HG03575 (cell line): Measurements from ENCODE around the gene ZNF652.

Experiments
- ATAC-seq: cut with Tn5 transposase; IDR thresholded peaks from one replicate; pipeline ENCODE4 v1.9.1; 2021; ENCODE audit not compliant: unreplicated experiment, insufficient number of reproducible peaks, low FRiP score; ENCODE audit errors: extremely low read depth

The ZNF652 gene

DNA sequence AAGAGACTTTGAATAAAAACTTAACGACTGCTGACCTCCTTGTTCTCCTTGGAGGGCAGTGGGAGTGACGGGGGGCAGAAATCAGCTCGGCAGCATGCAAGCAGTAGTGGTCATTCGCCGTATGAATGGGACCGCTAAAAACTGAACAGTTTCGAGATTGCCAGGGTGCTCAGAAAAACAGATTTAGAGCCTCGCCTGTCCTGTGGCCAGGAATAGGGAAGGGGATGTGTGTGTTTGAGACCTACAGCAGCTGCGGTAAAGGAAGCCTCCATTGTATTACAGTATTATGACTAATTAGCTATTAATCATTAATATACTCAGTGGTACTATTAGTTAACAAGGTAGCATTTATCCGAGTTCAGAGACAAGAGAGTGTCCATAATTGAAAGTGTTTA is 670 bp upstream of the ZNF652 start:
- ATAC-seq: no peak

GRCh38 chr17:49361129-49361901 is 735 bp downstream of the ZNF652 start:
- no peak for ATAC-seq

DNA sequence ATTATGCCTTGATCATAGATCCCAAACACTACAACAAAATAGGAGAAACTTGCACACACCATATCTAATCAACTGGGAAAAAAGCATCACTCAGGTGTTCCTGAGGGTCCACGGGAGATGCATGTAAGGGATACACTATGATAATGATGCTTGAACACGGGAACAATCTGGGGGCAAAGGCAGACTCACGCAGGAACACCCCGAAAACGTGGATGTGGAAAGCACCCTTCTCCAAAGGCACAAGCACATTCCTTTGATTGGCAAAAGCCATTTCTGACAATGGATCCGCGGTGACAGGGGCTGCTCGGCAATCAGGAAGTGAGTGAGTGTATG is 1.3 kb downstream of the ZNF652 start:
- no peak for ATAC-seq

- no peak for ATAC-seq
Observed at GRCh38 chr17:49359990-49360795, 1.9 kb downstream of the ZNF652 start.

- no peak for ATAC-seq
Observed at GRCh38 chr17:49358641-49359247, 3.3 kb downstream of the ZNF652 start.

DNA sequence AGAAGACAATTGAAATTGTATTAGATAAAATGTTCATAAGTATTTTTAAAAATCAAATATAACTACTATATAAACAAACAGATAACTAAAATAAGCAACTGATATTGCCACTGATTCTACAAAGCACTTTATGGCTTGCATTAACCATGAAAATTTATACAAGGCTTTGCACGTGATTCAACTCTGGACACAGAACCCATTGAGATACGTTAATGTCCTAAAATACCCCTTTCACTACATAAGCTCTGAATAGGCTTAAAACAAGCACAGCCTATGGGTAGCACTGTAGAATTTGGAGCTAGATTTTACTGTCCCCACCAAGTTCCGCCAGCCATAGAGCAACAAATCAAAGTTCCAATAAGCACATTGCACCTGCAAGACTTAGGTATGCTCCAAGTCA is 4.5 kb downstream of the ZNF652 start:
- no peak for ATAC-seq

DNA sequence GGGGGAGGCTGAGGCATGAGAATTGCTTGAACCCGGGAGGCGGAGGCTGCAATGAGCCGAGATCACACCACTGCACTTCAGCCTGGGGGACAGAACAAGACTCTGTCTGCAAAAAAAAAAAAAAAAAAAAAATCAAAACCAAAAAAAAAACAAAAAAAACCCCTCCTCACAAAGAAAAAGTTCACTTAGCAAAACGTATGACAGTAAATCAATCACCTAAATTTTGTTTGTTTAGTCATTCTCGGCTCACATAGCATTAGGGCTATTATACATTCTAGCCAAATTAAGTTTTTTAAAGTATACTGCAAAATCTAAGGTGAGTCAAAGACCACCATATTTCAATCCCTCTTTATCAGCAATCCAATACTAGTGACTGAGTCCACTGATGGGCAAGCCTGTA is 5.7 kb downstream of the ZNF652 start:
- no peak for ATAC-seq

DNA sequence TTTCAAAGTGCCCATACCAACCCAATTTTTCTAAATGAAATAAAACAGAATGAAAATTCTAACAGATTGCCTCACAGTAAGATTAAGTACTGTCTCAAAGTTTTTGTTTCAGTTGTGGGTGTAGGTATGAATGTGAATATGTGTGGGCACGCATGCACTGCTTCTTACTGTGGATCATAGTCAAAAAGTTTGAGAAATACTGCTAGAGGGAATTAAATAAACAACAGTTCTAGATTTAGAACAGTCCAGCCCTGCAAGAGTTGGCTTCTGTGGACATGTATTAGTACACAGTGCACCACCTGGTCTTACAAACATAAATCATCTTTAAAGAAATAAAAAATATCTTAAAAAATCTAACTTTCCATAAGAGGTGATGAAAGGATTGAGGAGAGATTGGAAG is 8.4 kb downstream of the ZNF652 start:
- no peak for ATAC-seq

DNA sequence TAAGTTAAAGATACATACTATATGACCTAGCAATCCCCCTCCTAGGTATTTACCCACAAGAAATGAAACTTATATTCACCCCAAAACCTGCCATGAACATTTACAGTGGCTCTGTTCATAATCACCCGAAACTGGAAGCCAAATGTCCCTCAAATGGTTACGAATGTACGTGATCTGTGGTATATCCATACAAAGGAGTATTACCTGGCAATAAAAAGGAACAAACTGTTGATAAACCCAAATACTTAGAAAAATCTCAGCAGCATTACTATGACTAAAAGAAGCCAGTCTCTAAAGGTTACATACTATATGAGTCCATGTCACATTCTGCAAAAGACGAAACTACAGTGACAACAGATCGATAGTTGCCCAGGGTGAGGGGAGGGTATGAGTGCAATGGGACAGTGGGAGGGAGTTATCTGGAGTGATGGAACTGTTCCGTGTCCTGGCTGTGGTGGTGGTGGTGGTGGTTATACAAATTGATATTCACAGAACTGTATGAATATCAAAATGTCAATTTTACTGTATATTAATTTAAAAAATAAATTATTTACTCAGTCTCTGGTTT is 9.4 kb downstream of the ZNF652 start:
- no peak for ATAC-seq

DNA sequence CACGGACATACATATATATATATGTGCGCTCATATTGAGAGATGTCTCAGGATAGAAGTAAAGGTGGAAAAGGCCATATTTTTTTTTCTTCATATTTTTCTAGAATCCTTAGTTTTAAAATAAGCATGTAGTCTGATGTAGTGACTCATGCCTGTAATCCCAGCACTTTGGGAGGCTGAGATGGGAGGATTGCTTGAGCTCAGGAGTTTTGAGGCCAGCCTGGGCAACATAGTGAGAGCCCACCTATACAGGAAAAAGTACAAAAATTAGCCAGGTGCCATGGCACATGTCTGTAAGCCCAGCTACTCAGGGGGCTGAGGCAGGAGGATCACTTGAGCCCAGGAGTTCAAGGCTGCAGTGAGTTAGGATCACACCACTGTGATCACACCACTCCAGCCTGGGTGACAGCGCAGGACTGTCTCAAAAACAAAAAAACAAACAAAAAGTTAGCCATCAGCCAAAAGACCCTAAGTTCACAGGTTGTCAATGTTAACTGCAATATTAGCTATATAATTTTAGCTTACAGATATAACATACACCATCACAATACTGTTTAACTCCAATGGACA is 10.4 kb downstream of the ZNF652 start:
- ATAC-seq: no peak

GRCh38 chr17:49349541-49349940 is 12.5 kb downstream of the ZNF652 start:
- no peak for ATAC-seq

GRCh38 chr17:49344914-49345313 is 17.1 kb downstream of the ZNF652 start:
- no peak for ATAC-seq

GRCh38 chr17:49343273-49343672 is 18.8 kb downstream of the ZNF652 start:
- ATAC-seq: no peak

- ATAC-seq: peak; percentile 20
Observed at GRCh38 chr17:49342575-49342936, 19.5 kb downstream of the ZNF652 start.

DNA sequence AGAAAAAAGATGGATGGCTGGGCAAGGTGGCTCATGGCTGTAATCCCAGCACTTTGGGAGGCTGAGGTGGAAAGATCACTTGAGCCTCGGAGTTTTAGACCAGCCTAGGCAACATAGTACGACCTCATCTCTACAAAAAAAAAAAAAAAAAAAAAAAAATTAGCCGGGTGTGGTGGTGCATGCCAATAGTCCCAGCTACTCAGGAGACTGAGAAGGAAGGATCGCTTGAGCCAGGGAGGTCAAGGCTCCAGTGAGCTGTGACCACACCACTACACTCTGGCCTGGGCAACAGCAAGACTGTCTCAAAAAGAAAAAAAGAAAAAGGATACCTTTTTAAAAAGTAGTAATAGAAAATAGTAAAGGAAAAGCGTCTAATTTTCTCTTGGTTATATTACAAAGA is 20.7 kb downstream of the ZNF652 start:
- ATAC-seq: no peak

GRCh38 chr17:49339354-49339753 is 22.7 kb downstream of the ZNF652 start:
- no peak for ATAC-seq

DNA sequence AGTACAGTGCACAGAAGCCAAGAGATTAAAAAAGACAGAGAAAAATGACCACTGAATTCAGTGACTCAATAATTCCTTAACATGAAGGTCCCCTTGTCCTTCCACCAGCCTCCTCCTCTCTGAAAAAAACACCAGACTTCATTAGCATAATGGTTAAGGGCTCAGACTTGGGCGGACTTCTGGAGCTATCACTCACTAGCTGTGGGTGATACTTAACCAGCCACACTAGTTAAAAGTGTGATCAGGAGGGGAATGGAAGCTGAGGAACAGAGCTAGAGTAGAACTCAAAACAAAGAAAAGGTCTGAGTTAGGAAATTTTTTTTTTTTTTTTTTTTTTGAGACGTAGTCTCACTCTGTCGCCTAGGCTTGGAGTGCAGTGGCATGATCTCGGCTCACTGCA is 23.2 kb downstream of the ZNF652 start:
- no peak for ATAC-seq

- ATAC-seq: no peak
Observed at GRCh38 chr17:49337884-49338283, 24.2 kb downstream of the ZNF652 start.

DNA sequence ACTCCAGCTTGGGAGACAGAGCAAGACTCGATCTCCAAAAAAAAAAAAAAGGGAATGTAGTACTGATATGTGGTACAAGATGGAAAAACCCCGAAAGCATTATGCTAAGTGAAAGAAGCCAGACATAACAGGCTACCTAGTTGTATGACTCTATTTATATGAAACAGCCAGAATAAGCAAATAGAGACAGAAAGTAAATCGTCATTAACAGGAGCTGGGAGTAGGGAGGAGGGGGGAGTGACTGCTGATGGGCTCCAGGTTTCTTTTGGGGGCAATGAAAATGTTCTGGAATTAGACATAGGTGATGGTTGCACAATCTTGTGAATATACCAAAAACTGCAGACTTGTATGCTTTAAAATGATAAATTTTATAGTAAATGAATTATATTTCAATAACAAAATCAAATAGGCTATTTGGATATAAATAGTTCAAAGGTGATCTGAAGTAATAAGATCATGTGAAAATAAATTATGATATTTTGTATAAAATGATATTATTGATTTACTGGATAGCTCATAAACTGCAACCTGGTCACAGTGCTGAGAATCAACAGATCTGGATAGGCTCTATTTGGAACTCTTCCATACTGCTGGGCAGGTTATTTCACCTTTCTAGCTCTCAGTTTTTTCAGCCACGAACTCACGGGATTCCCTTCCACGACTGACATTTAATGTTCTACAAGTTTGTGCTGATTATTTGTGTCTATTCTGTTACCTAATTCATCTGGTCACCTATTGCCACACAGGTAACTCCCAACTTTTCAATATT is 27.1 kb downstream of the ZNF652 start:
- ATAC-seq: no peak
